OCI-LY3 (cell line): ENCODE data around the gene C11orf98.

Experiments
- H2AFZ ChIP-seq: fragments of 200-600, 300-600 bp; shearing (Covaris generic); 2 replicates; pipeline ENCODE4 v1.6.0; 2014; ENCODE audit warnings: antibody characterized with exemption, low read depth, low read length
- H3K27ac ChIP-seq: fragments of 200-600, 300-600 bp; sonication (generic); 2 replicates; pipeline ENCODE4 v1.5.1; 2014; ENCODE audit warnings: mild to moderate bottlenecking, low read length, moderate library complexity, mixed read lengths
- H3K27me3 ChIP-seq: fragments of 200-600, 300-600 bp; sonication (generic); 2 replicates; pipeline ENCODE4 v1.6.1; 2014; ENCODE audit warnings: low read depth, low read length, mixed read lengths
- H3K36me3 ChIP-seq: fragments of 200-600, 300-600 bp; sonication (generic); replicated peaks from 2 replicates; pipeline ENCODE3; 2014; ENCODE audit warnings: low read depth, low read length, mixed read lengths
- H3K4me1 ChIP-seq: fragments of 300-600, 200-600 bp; sonication (generic); 2 replicates; pipeline ENCODE4 v1.6.1; 2014; ENCODE audit warnings: low read length, mixed read lengths
- H3K4me2 ChIP-seq: fragments of 200-600, 300-600 bp; sonication (generic); 2 replicates; pipeline ENCODE4 v1.6.1; 2014; ENCODE audit warnings: low read length, mixed read lengths
- H3K4me3 ChIP-seq: fragments of 300-600, 200-600 bp; sonication (generic); 2 replicates; pipeline ENCODE4 v1.5.1; 2014; ENCODE audit warnings: antibody characterized with exemption, mild to moderate bottlenecking, low read length, moderate library complexity
- H3K79me2 ChIP-seq: fragments of 300-600, 200-600 bp; shearing (Covaris generic); 2 replicates; pipeline ENCODE4 v1.6.1; 2014; ENCODE audit warnings: mild to moderate bottlenecking, low read length, mixed read lengths
- H3K9ac ChIP-seq: fragments of 300-600, 200-600 bp; shearing (Covaris generic); 2 replicates; pipeline ENCODE4 v1.6.0; 2014; ENCODE audit warnings: mild to moderate bottlenecking, low read length, moderate library complexity
- H3K9me3 ChIP-seq: fragments of 200-600, 300-600 bp; shearing (Covaris generic); 2 replicates; pipeline ENCODE4 v1.6.1; 2014; ENCODE audit warnings: low read length, mixed read lengths; ENCODE audit not compliant: insufficient read depth
- H4K20me1 ChIP-seq: fragments of 200-600, 300-600 bp; sonication (generic); 2 replicates; pipeline ENCODE4 v1.6.1; 2016; ENCODE audit warnings: low read length, mixed read lengths; ENCODE audit not compliant: insufficient read depth
- CTCF ChIP-seq: fragments of 200-600, 300-600 bp; sonication (generic); IDR thresholded peaks from 2 replicates; pipeline ENCODE4 v1.5.1; 2014; ENCODE audit warnings: antibody characterized with exemption, low read length, low read depth
- EZH2phosphoT487 ChIP-seq: fragments of 200-600 bp; shearing (Covaris generic); IDR thresholded peaks from 2 replicates; pipeline ENCODE4 v1.6.1; 2018; ENCODE audit warnings: antibody characterized with exemption, mixed run types, low read depth

C11orf98 gene

GRCh38 chr11:62680825-62681240, 15.8 kb upstream of the C11orf98 start:
- TF ChIP-seq EZH2phosphoT487 (no peak), CTCF (peak; percentile 72)
- H3K4me2 ChIP-seq = peak overlapping the region; percentile 48
- H3K36me3 ChIP-seq = peaks cover 15% of the 10 kb centered on the region
- peak overlapping the region; percentile 95 for H2AFZ ChIP-seq
- H4K20me1 ChIP-seq = no peaks in the 10 kb centered on the region
- peak overlapping the region; percentile 56 for H3K4me3 ChIP-seq
- no peaks in the 10 kb centered on the region for H3K9me3 ChIP-seq
- peak overlapping the region; percentile 31; the same call in 1 of the 2 replicates for H3K9ac ChIP-seq
- H3K27me3 ChIP-seq = no peaks in the 10 kb centered on the region
- H3K79me2 ChIP-seq = peaks cover 28% of the 10 kb centered on the region
- H3K4me1 ChIP-seq = peaks cover 19% of the 10 kb centered on the region
- peak overlapping the region; percentile 44 for H3K27ac ChIP-seq

GRCh38 chr11:62678770-62679696, 14.0 kb upstream of the C11orf98 start, which contains the start of gene UBXN1:
UBXN1 (minus strand) TSS chr11:62679073; CDS start chr11:62678923, 150 bp downstream.
- peak within 1 kb of the TSS; percentile 89 for H3K9ac ChIP-seq
- H3K79me2 ChIP-seq = peaks cover 35% of the 10 kb centered on the region
- H3K27ac ChIP-seq = peak within 1 kb of the TSS; percentile 74
- peaks cover 20% of the 10 kb centered on the region for H3K36me3 ChIP-seq
- H3K4me2 ChIP-seq = peak within 1 kb of the TSS; percentile 97
- TF ChIP-seq EZH2phosphoT487 = no peak
- no peak for TF ChIP-seq CTCF
- peaks cover 19% of the 10 kb centered on the region for H3K4me1 ChIP-seq
- no peaks in the 10 kb centered on the region for H3K27me3 ChIP-seq
- no peaks in the 10 kb centered on the region for H4K20me1 ChIP-seq
- H3K4me3 ChIP-seq = peak within 1 kb of the TSS; percentile 97
- no peaks in the 10 kb centered on the region for H3K9me3 ChIP-seq
- peak within 1 kb of the TSS; percentile 91 for H2AFZ ChIP-seq

- peaks cover 19% of the 10 kb centered on the region for H3K4me1 ChIP-seq
- H3K27ac ChIP-seq = peak overlapping the region; percentile 74
- peak overlapping the region; percentile 97 for H3K4me2 ChIP-seq
- peak overlapping the region; percentile 89 for H3K9ac ChIP-seq
- H2AFZ ChIP-seq = no peak overlapping the region
- TF ChIP-seq CTCF = no peak
- TF ChIP-seq EZH2phosphoT487 = no peak
- peaks cover 41% of the 10 kb centered on the region for H3K79me2 ChIP-seq
- peak overlapping the region; percentile 97 for H3K4me3 ChIP-seq
- peaks cover 24% of the 10 kb centered on the region for H3K36me3 ChIP-seq
- no peaks in the 10 kb centered on the region for H3K27me3 ChIP-seq
- no peaks in the 10 kb centered on the region for H3K9me3 ChIP-seq
- no peaks in the 10 kb centered on the region for H4K20me1 ChIP-seq
Measured at GRCh38 chr11:62678433-62678769, 13.4 kb upstream of the C11orf98 start.

GRCh38 chr11:62677714-62678113, 12.7 kb upstream of the C11orf98 start:
- peak overlapping the region; percentile 97 for H3K4me2 ChIP-seq
- H3K4me1 ChIP-seq = peaks cover 23% of the 10 kb centered on the region
- H3K9ac ChIP-seq = peak overlapping the region; percentile 89; the same call in 1 of the 2 replicates
- no peaks in the 10 kb centered on the region for H3K9me3 ChIP-seq
- H3K27ac ChIP-seq = no peak overlapping the region
- H3K36me3 ChIP-seq = peaks cover 29% of the 10 kb centered on the region
- no peak for TF ChIP-seq EZH2phosphoT487
- no peak for TF ChIP-seq CTCF
- H3K79me2 ChIP-seq = peaks cover 48% of the 10 kb centered on the region
- no peaks in the 10 kb centered on the region for H4K20me1 ChIP-seq
- H3K4me3 ChIP-seq = peak overlapping the region; percentile 97
- H2AFZ ChIP-seq = no peak overlapping the region
- H3K27me3 ChIP-seq = no peaks in the 10 kb centered on the region
